Activated CD4-positive, alpha-beta T cell treated with anti-CD3 and anti-CD28 coated beads for 36 hours (primary cell): ENCODE measurements around the gene LRRFIP1. TPM values are rescaled to one million over a fixed set of nuclear protein-coding genes. Genes with fewer than 3 reads are reported as not detected.
"Not testable (repeated sequence)": the region's sequence is repeated elsewhere in the genome, so short reads cannot be mapped to it uniquely, and the experiment has no call there.

Experiments
- ATAC-seq: fragments of 200-7000 bp; cut with Tn5 transposase; one replicate; pipeline ENCODE4 v1.10.0; 2021; ENCODE audit warnings: mild to moderate bottlenecking, moderate library complexity
- CTCF ChIA-PET: fragments of 350-600 bp; sonication (Branson Sonifier 250); formaldehyde crosslinking; loops from one replicate; lab custom pipeline; 2021; ENCODE audit warnings: antibody characterized with exemption; lab: Charles Lee
- POLR2A ChIA-PET: fragments of 350-600 bp; sonication (Branson Sonifier 250); formaldehyde crosslinking; loops from one replicate; lab custom pipeline; 2021; ENCODE audit warnings: antibody characterized with exemption, inconsistent platforms; lab: Charles Lee
- DNase-seq: peaks from one replicate; pipeline ENCODE4 v3.0.0-alpha.2; 2020
- H3K27ac Mint-ChIP-seq: one replicate; pipeline ENCODE4 v1.8.0; 2021; ENCODE audit warnings: mixed read lengths
- H3K27me3 Mint-ChIP-seq: one replicate; pipeline ENCODE4 v1.8.0; 2021; ENCODE audit warnings: mixed read lengths
- H3K36me3 Mint-ChIP-seq: one replicate; pipeline ENCODE4 v1.8.0; 2021; ENCODE audit warnings: low read depth, mixed read lengths
- H3K4me1 Mint-ChIP-seq: one replicate; pipeline ENCODE4 v1.8.0; 2021; ENCODE audit warnings: mixed read lengths
- H3K4me3 Mint-ChIP-seq: one replicate; pipeline ENCODE4 v1.8.0; 2021; ENCODE audit warnings: mild to moderate bottlenecking, moderate library complexity, mixed read lengths
- H3K9me3 Mint-ChIP-seq: one replicate; pipeline ENCODE4 v1.8.0; 2021; ENCODE audit warnings: low read depth, mixed read lengths
- intact Hi-C, 2 experiments: fragments of 100-400 bp; cut with DNase I in 1 of 2; cut with micrococcal nuclease in 1 of 2; formaldehyde crosslinking; loops; one replicate each; pipeline versions ENCODE4 v1.14.2 to v1.15.1; 2022 to 2024; cut with DNase I, micrococcal nuclease
- total RNA-seq, 2 experiments: library from RNA; stranded (reverse); gene quantifications; one replicate each; pipeline ENCODE4 v1.2.3, GENCODE V29; 2021

LRRFIP1 gene
- total RNA-seq, 2 experiments from 2014 or later = 234 to 235 TPM

DNA sequence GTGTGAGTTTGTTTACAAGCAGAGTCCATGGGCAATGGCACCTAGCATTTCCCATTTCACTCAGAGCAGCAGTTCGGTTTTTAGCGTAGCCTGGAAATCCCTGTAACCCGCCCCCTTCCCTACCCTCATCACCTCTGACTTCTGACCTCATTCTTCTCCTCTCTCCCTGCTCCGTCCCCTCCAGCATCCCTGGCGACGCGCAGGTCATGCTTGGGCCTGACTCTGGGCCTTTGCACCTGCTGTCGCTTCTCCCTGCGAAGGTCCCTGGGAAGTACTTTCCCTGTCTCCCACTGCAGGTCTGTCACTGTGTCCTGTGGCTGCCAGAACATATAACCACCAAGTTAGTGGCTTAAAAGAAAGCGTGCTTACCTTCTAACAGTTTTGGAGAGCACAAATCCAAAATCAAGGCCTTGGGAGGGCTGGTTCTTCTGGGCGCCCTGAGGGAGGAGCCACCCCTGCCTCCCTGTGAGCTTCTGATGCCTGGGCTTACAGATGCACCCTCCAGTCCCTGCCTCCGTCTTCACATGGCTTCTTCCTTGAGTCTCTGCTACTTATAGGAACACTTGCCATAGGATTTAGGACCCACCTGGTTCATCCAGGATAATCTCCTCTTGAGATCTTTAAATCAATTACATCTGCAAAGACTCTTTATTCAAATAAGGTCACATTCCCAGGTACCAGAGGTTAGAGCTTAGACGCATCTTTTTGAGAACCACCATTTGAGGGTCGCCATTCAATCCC lies 28.7 kb upstream of the LRRFIP1 start:
- POLR2A ChIA-PET = no interaction called here
- Mint-ChIP-seq H3K36me3 (no peaks in the 10 kb centered on the region), H3K4me1 (peaks cover 18% of the 10 kb centered on the region), H3K4me3 (no peak overlapping the region), H3K9me3 (no peaks in the 10 kb centered on the region), H3K27ac (no peak overlapping the region), H3K27me3 (no peaks in the 10 kb centered on the region)
- DNase-seq (no peak), ATAC-seq (no peak)
- CTCF ChIA-PET = interaction anchor here (0.6 kb wide), 1 partner anchor 704 kb away, joined by 3 read pairs; no protein-coding TSS in a partner anchor
- intact Hi-C loops = no loop called here

DNA sequence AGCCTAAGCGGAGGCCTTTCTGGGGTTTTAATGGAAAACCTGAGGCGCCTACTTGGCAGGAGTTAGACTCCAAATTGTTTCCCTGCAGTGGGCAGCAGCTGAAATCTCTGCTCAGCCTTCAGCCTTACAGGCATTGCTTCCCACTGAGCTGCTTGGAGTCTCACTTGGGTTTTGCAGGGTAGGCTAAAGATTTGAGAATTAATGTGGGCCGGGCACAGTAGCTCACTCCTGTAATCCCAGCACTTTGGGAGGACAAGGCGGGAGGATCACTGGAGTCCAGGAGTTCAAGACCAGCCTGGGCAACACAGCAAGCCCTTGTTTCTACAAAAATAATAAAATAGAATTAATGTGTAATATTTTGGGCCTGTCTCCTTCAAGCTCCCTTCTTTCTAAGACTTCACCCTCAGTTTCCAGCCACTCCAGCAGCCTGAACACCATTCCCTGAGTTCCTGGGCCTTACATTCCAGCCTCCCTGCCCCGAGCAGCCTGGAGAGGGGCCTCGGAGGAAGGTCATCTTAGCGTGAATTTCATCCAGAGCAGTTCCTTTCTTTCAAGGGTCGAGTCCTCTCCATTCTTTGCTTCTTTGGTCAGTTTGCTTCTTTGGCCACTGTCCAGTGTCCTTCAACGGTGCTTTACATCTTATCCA lies 27.8 kb upstream of the LRRFIP1 start:
- H3K4me3 Mint-ChIP-seq = no peak overlapping the region
- ATAC-seq (no peak), DNase-seq (no peak)
- ChIA-PET CTCF (interaction anchor here (0.6 kb wide), 1 partner anchor 703 kb away, joined by 3 read pairs; no protein-coding TSS in a partner anchor), POLR2A (no interaction called here)
- H3K4me1 Mint-ChIP-seq = peaks cover 26% of the 10 kb centered on the region
- H3K27me3 Mint-ChIP-seq = no peaks in the 10 kb centered on the region
- no peaks in the 10 kb centered on the region for H3K36me3 Mint-ChIP-seq
- no peak overlapping the region for H3K27ac Mint-ChIP-seq
- no peaks in the 10 kb centered on the region for H3K9me3 Mint-ChIP-seq
- intact Hi-C loops = no loop called here

DNA sequence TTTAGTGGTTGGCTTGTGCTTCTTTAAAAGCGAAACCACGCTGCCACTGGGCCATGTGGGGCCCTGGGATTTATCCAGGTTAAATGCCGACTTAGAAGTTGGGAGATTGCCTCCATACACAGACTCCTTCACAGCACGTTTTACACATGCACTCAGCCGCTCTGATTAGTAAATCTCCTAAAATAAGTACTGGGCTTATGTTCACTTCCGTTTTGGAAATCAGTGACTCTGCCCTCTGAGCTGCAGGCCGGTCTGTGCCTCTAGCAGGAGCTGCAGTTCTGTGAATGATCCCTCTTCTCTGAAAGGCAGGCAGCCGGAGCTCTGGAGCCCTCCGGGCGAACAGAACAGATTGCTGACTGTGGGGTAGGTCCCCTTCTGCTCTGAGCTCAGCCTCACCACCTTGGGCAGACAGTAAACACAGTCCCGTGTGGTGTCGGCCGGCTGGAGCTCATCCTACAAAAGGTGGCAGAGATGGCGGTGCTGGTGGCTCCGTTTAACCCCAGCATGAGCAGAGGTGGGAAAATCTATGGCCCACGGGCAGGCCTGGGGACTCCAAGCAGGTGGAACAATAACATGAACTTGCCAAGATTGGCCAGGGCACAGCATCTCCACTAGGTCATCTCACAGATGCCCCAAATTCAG lies 27.1 kb upstream of the LRRFIP1 start:
- H3K27me3 Mint-ChIP-seq = no peaks in the 10 kb centered on the region
- CTCF ChIA-PET = interaction anchor here (0.6 to 1.9 kb wide), 3 partner anchors 29 to 665 kb away, joined by 3 to 5 read pairs (median 4); no protein-coding TSS in a partner anchor
- POLR2A ChIA-PET = no interaction called here
- H3K4me1 Mint-ChIP-seq = peaks cover 29% of the 10 kb centered on the region
- no peak overlapping the region for H3K4me3 Mint-ChIP-seq
- DNase-seq (no peak), ATAC-seq (no peak)
- H3K27ac Mint-ChIP-seq = no peak overlapping the region
- H3K36me3 Mint-ChIP-seq = no peaks in the 10 kb centered on the region
- no peaks in the 10 kb centered on the region for H3K9me3 Mint-ChIP-seq
- intact Hi-C loops = no loop called here

DNA sequence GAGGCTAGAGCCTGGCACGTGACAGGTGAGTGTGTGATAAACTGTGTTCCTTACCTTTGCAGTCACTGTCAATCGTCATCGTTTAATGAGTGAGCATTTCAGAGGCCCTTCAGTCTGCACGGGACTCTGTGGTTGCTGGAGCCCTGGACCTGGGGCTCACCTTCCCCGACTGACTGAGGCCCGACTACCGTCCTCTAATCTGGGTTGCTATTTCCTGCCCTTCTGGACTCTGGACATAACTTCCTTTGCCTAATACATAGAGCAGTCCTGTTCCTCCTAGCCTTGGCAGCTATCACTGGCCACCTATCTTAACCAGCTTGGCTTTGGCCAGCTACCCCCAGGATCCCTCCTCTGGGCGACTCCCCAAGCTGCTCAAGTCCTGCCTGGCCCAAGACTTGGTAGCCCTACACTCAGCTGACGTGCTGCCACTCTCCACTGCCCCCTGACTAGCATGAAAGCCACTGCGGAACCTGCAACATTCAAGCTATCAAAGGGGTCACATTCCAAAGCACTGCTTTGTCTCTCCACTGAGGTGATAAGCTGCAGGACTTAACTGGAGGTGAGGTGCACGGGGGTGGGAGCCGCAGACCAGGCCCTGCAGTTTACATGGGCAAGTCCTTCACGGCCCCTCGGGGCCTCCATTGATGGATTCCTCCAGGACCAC lies 25.8 kb upstream of the LRRFIP1 start:
- CTCF ChIA-PET = interaction anchor here (1.4 to 2.4 kb wide), 3 partner anchors 30 to 143 kb away, joined by 4 to 11 read pairs (median 5); no protein-coding TSS in a partner anchor
- POLR2A ChIA-PET = no interaction called here
- no peaks in the 10 kb centered on the region for H3K27me3 Mint-ChIP-seq
- no peaks in the 10 kb centered on the region for H3K36me3 Mint-ChIP-seq
- no peaks in the 10 kb centered on the region for H3K9me3 Mint-ChIP-seq
- intact Hi-C loops = no loop called here
- peaks cover 30% of the 10 kb centered on the region for H3K4me1 Mint-ChIP-seq
- DNase-seq (no peak), ATAC-seq (no peak)
- H3K4me3 Mint-ChIP-seq = no peak overlapping the region
- H3K27ac Mint-ChIP-seq = no peak overlapping the region

DNA sequence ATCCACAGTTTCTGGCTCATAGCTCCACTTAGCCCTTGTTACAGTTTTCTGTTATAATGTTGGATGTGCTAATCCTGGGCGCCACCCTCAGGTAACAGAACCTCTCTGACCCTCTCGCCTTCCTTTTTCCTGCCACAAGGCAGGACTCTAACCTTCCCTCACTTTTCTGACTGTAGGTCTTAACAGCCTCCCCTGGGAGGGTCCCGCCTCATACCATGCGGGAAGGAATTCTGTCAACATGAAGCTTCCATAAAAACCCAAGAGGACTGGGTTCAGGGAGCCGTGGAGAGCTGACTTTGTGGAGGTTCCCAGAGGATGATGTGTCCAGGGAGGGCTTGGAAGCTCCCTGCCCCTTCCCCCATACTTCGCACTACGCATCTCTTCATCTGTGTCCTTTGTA lies 25.0 kb upstream of the LRRFIP1 start:
- H3K27ac Mint-ChIP-seq = peak overlapping the region; percentile 58
- intact Hi-C loops = no loop called here
- H3K9me3 Mint-ChIP-seq = no peaks in the 10 kb centered on the region
- POLR2A ChIA-PET = no interaction called here
- no peaks in the 10 kb centered on the region for H3K27me3 Mint-ChIP-seq
- ATAC-seq = no peak
- DNase-seq = no peak
- CTCF ChIA-PET = interaction anchor here (0.6 to 3.4 kb wide), 4 partner anchors 26 to 143 kb away, joined by 3 to 11 read pairs (median 6); no protein-coding TSS in a partner anchor
- H3K4me1 Mint-ChIP-seq = peaks cover 30% of the 10 kb centered on the region
- no peak overlapping the region for H3K4me3 Mint-ChIP-seq
- H3K36me3 Mint-ChIP-seq = no peaks in the 10 kb centered on the region

GRCh38 chr2:237603049-237603717 lies 24.2 kb upstream of the LRRFIP1 start:
- H3K27me3 Mint-ChIP-seq = no peaks in the 10 kb centered on the region
- intact Hi-C loops = no loop called here
- DNase-seq = no peak
- no peaks in the 10 kb centered on the region for H3K9me3 Mint-ChIP-seq
- peaks cover 28% of the 10 kb centered on the region for H3K4me1 Mint-ChIP-seq
- peak overlapping the region; percentile 58 for H3K27ac Mint-ChIP-seq
- H3K4me3 Mint-ChIP-seq = no peak overlapping the region
- ChIA-PET CTCF (interaction anchor here (1.0 to 3.4 kb wide), 3 partner anchors 31 to 142 kb away, joined by 3 to 11 read pairs (median 9); no protein-coding TSS in a partner anchor), POLR2A (no interaction called here)
- no peaks in the 10 kb centered on the region for H3K36me3 Mint-ChIP-seq
- ATAC-seq = no peak

GRCh38 chr2:237603718-237604362 lies 23.5 kb upstream of the LRRFIP1 start:
- peak overlapping the region; percentile 58 for H3K27ac Mint-ChIP-seq
- H3K9me3 Mint-ChIP-seq = no peaks in the 10 kb centered on the region
- ATAC-seq (peak; percentile 98), DNase-seq (peak; percentile 64)
- CTCF ChIA-PET = interaction anchor here (0.9 to 3.4 kb wide), 3 partner anchors 13 to 70 kb away, joined by 3 to 9 read pairs (median 4); no protein-coding TSS in a partner anchor
- intact Hi-C loops = no loop called here
- H3K4me1 Mint-ChIP-seq = peaks cover 24% of the 10 kb centered on the region
- no peaks in the 10 kb centered on the region for H3K36me3 Mint-ChIP-seq
- no peak overlapping the region for H3K4me3 Mint-ChIP-seq
- POLR2A ChIA-PET = no interaction called here
- no peaks in the 10 kb centered on the region for H3K27me3 Mint-ChIP-seq

GRCh38 chr2:237604391-237604790 lies 23.0 kb upstream of the LRRFIP1 start:
- no peak overlapping the region for H3K4me3 Mint-ChIP-seq
- no peak for ATAC-seq
- H3K4me1 Mint-ChIP-seq = peaks cover 24% of the 10 kb centered on the region

DNA sequence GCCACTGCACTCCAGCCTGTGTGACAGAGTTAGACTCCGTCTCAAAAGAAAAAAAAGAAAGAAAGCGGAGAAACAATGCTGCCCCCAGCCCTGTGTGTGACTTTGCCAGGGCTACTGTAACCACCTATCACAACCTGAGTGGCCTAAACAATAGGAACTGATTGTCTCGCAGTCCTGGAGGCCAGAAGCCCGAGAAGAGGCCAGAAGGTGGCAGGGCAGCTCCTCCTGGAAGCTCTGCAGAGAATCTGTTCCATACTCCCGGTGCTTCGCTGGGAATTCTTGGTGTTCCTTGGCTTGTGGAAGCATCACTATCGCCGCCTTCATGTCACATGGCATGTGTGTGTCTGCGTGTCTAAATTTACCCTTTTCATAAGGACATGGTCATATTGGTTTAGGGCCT lies 22.4 kb upstream of the LRRFIP1 start:
- no peaks in the 10 kb centered on the region for H3K36me3 Mint-ChIP-seq
- ATAC-seq = no peak
- CTCF ChIA-PET = interaction anchor here (0.6 to 3.4 kb wide), 3 partner anchors 8 to 1092 kb away, joined by 3 to 9 read pairs (median 3); no protein-coding TSS in a partner anchor
- no peak for DNase-seq
- H3K27ac Mint-ChIP-seq = no peak overlapping the region
- POLR2A ChIA-PET = no interaction called here
- no peaks in the 10 kb centered on the region for H3K9me3 Mint-ChIP-seq
- intact Hi-C loops = no loop called here
- no peaks in the 10 kb centered on the region for H3K27me3 Mint-ChIP-seq
- no peak overlapping the region for H3K4me3 Mint-ChIP-seq
- H3K4me1 Mint-ChIP-seq = peaks cover 24% of the 10 kb centered on the region

More at GRCh38 chr2:237604391-237604790, 23.0 kb upstream of the LRRFIP1 start:
- intact Hi-C loops = no loop called here
- H3K27ac Mint-ChIP-seq = no peak overlapping the region
- POLR2A ChIA-PET = no interaction called here
- DNase-seq = no peak
- no peaks in the 10 kb centered on the region for H3K9me3 Mint-ChIP-seq
- no peaks in the 10 kb centered on the region for H3K36me3 Mint-ChIP-seq
- no peaks in the 10 kb centered on the region for H3K27me3 Mint-ChIP-seq
- CTCF ChIA-PET = interaction anchor here (0.7 to 3.4 kb wide), 3 partner anchors 13 to 1091 kb away, joined by 3 to 9 read pairs (median 4); no protein-coding TSS in a partner anchor

DNA sequence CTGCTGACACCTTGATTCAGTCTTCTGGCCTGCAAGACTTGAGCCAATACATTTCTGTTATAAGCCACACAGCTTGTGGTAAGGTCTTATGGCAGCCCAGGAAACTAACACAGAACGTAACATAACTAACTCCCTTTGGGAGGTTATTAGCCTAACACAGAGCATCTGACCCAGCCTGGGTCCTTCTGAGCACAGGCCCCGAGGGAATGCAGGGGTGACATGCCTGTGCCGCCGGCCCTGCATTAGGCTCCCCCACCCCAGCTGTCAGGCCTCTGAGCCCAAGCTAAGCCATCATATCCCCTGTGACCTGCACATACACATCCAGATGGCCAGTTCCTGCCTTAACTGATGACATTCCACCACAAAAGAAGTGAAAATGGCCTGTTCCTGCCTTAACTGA lies 20.9 kb upstream of the LRRFIP1 start:
- CTCF ChIA-PET, intact Hi-C loops, POLR2A ChIA-PET, ATAC-seq, H3K4me3 Mint-ChIP-seq, H3K36me3 Mint-ChIP-seq, H3K27ac Mint-ChIP-seq, H3K27me3 Mint-ChIP-seq, DNase-seq, H3K9me3 Mint-ChIP-seq: not testable (repeated sequence)
- peaks cover 24% of the 10 kb centered on the region for H3K4me1 Mint-ChIP-seq
